ENCODE data around the gene SORCS2.

The SORCS2 gene

GRCh38 chr4:7752649-7753048 is 560.3 kb downstream of the SORCS2 start:
- no peak for TF ChIP-seq CTCF (IDR thresholded peaks at IDR 0.05; ENCODE audit: low read depth, low read length)
- TF ChIP-seq EZH2phosphoT487 (IDR thresholded peaks at IDR 0.05; ENCODE audit: low read depth): no peak
- H3K9ac ChIP-seq (ENCODE audit: low read length): no peak overlapping the region
- H3K9me3 ChIP-seq (ENCODE audit: insufficient read depth, low read length): no peaks in the 10 kb centered on the region
- no peaks in the 10 kb centered on the region for H3K79me2 ChIP-seq (ENCODE audit: low read length)
- H3K4me1 ChIP-seq (ENCODE audit: low read length): peaks cover 4% of the 10 kb centered on the region; the same call in 1 of the 2 replicates
- H4K20me1 ChIP-seq (ENCODE audit: insufficient read depth, low read length): no peaks in the 10 kb centered on the region
- H3K36me3 ChIP-seq (replicated peaks; ENCODE audit: low read depth, low read length): no peaks in the 10 kb centered on the region
- no peaks in the 10 kb centered on the region for H3K27me3 ChIP-seq (ENCODE audit: low read depth, low read length)
- no peak overlapping the region for H3K4me2 ChIP-seq (ENCODE audit: low read length)
- H3K4me3 ChIP-seq (ENCODE audit: low read length): no peak overlapping the region
- H3K27ac ChIP-seq (ENCODE audit: low read length): no peak overlapping the region
- H2AFZ ChIP-seq (ENCODE audit: low read depth, low read length): no peak overlapping the region

- Histone ChIP-seq H4K20me1 (ENCODE audit: insufficient read depth, low read length) (no peaks in the 10 kb centered on the region), H3K9me3 (ENCODE audit: insufficient read depth, low read length) (no peaks in the 10 kb centered on the region), H2AFZ (ENCODE audit: low read depth, low read length) (no peak overlapping the region), H3K79me2 (ENCODE audit: low read length) (no peaks in the 10 kb centered on the region), H3K9ac (ENCODE audit: low read length) (no peak overlapping the region), H3K4me1 (ENCODE audit: low read length) (peaks cover 4% of the 10 kb centered on the region; the same call in 1 of the 2 replicates), H3K4me3 (ENCODE audit: low read length) (no peak overlapping the region), H3K36me3 (replicated peaks; ENCODE audit: low read depth, low read length) (no peaks in the 10 kb centered on the region), H3K4me2 (ENCODE audit: low read length) (no peak overlapping the region), H3K27ac (ENCODE audit: low read length) (no peak overlapping the region), H3K27me3 (ENCODE audit: low read depth, low read length) (peaks cover 1% of the 10 kb centered on the region; the same call in 1 of the 2 replicates)
- TF ChIP-seq EZH2phosphoT487 (IDR thresholded peaks at IDR 0.05; ENCODE audit: low read depth) (no peak), CTCF (IDR thresholded peaks at IDR 0.05; ENCODE audit: low read depth, low read length) (no peak)
These were observed 560.9 kb downstream of the SORCS2 start for GRCh38 chr4:7753271-7753670.

- Histone ChIP-seq H4K20me1 (ENCODE audit: insufficient read depth, low read length) (no peaks in the 10 kb centered on the region), H3K36me3 (replicated peaks; ENCODE audit: low read depth, low read length) (no peaks in the 10 kb centered on the region), H3K79me2 (ENCODE audit: low read length) (no peaks in the 10 kb centered on the region), H3K4me2 (ENCODE audit: low read length) (no peak overlapping the region), H2AFZ (ENCODE audit: low read depth, low read length) (no peak overlapping the region), H3K9ac (ENCODE audit: low read length) (no peak overlapping the region), H3K9me3 (ENCODE audit: insufficient read depth, low read length) (no peaks in the 10 kb centered on the region), H3K27ac (ENCODE audit: low read length) (no peak overlapping the region), H3K4me1 (ENCODE audit: low read length) (peaks cover 4% of the 10 kb centered on the region; the same call in 1 of the 2 replicates), H3K4me3 (ENCODE audit: low read length) (no peak overlapping the region), H3K27me3 (ENCODE audit: low read depth, low read length) (peaks cover 3% of the 10 kb centered on the region; the same call in 1 of the 2 replicates)
- no peak for TF ChIP-seq EZH2phosphoT487 (IDR thresholded peaks at IDR 0.05; ENCODE audit: low read depth)
- no peak for TF ChIP-seq CTCF (IDR thresholded peaks at IDR 0.05; ENCODE audit: low read depth, low read length)
These were observed 561.7 kb downstream of the SORCS2 start for GRCh38 chr4:7753931-7754465.

- TF ChIP-seq EZH2phosphoT487 (IDR thresholded peaks at IDR 0.05; ENCODE audit: low read depth) (no peak), CTCF (IDR thresholded peaks at IDR 0.05; ENCODE audit: low read depth, low read length) (no peak)
- H4K20me1 ChIP-seq (ENCODE audit: insufficient read depth, low read length): no peaks in the 10 kb centered on the region
- no peak overlapping the region for H2AFZ ChIP-seq (ENCODE audit: low read depth, low read length)
- no peak overlapping the region for H3K4me3 ChIP-seq (ENCODE audit: low read length)
- peaks cover 8% of the 10 kb centered on the region; the same call in 1 of the 2 replicates for H3K4me1 ChIP-seq (ENCODE audit: low read length)
- H3K27me3 ChIP-seq (ENCODE audit: low read depth, low read length): peaks cover 3% of the 10 kb centered on the region; the same call in 1 of the 2 replicates
- H3K9ac ChIP-seq (ENCODE audit: low read length): no peak overlapping the region
- H3K9me3 ChIP-seq (ENCODE audit: insufficient read depth, low read length): no peaks in the 10 kb centered on the region
- no peak overlapping the region for H3K27ac ChIP-seq (ENCODE audit: low read length)
- no peak overlapping the region for H3K4me2 ChIP-seq (ENCODE audit: low read length)
- H3K36me3 ChIP-seq (replicated peaks; ENCODE audit: low read depth, low read length): no peaks in the 10 kb centered on the region
- no peaks in the 10 kb centered on the region for H3K79me2 ChIP-seq (ENCODE audit: low read length)
These were observed 562.4 kb downstream of the SORCS2 start for GRCh38 chr4:7754565-7755262.
